Stimulated activated naive B cell treated with anti-CD40 and anti-IgM and Interleukin-4, amounts not matched to agents 10 μg/mL and 1 μg/mL and 100 μg/mL, for 72 hours (primary cell): ENCODE measurements around the gene BMP7.

ENCODE experiments used
- ATAC-seq, 2 donors: fragments of 150-1000 bp; cut with Tn5 transposase; replicated peaks; 2 replicates each; pipeline ENCODE4 v1.10.0; 2021; ENCODE audit warnings: moderate library complexity in 1 of 2
- DNase-seq: peaks from one replicate; pipeline ENCODE4 v3.0.0; 2021
- H3K27ac Mint-ChIP-seq: one replicate; pipeline ENCODE4 v1.8.0; 2022; ENCODE audit warnings: mild to moderate bottlenecking, mixed read lengths
- H3K27me3 Mint-ChIP-seq, 2 donors: one replicate each; pipeline ENCODE4 v1.8.0; 2022; ENCODE audit warnings: mixed read lengths in 2 of 2
- H3K36me3 Mint-ChIP-seq, 2 donors: one replicate each; pipeline ENCODE4 v1.8.0; 2022; ENCODE audit warnings: mixed read lengths in 2 of 2, mild to moderate bottlenecking in 1 of 2
- H3K4me1 Mint-ChIP-seq, 2 donors: one replicate each; pipeline ENCODE4 v1.8.0; 2022; ENCODE audit warnings: mixed read lengths in 2 of 2, mild to moderate bottlenecking in 1 of 2
- H3K4me3 Mint-ChIP-seq, 2 donors: one replicate each; pipeline ENCODE4 v1.8.0; 2022; ENCODE audit warnings: mild to moderate bottlenecking in 2 of 2, mixed read lengths in 2 of 2, moderate library complexity in 1 of 2
- H3K9me3 Mint-ChIP-seq, 2 donors: one replicate each; pipeline ENCODE4 v1.8.0; 2022; ENCODE audit warnings: mixed read lengths in 2 of 2, mild to moderate bottlenecking in 1 of 2

Gene BMP7

GRCh38 chr20:57256205-57256604 lies 10.2 kb downstream of the BMP7 start:
- no peak for ATAC-seq
- Mint-ChIP-seq H3K4me3 (no peak overlapping the region), H3K27ac (no peak overlapping the region), H3K27me3 (peaks cover 59 to 62% of the 10 kb centered on the region in 2 donors), H3K36me3 (no peaks in the 10 kb centered on the region), H3K9me3 (no peaks in the 10 kb centered on the region), H3K4me1 (peaks cover 0 to 2% of the 10 kb centered on the region in 2 donors)
- DNase-seq = no peak

- Mint-ChIP-seq H3K27ac (no peak overlapping the region), H3K4me1 (peaks cover 6 to 9% of the 10 kb centered on the region in 2 donors), H3K36me3 (no peaks in the 10 kb centered on the region), H3K27me3 (peaks cover 51 to 62% of the 10 kb centered on the region in 2 donors), H3K9me3 (no peaks in the 10 kb centered on the region), H3K4me3 (no peak overlapping the region)
- DNase-seq (no peak), ATAC-seq (no peak)
Measured at GRCh38 chr20:57255183-57255582, 11.3 kb downstream of the BMP7 start.

- H3K4me1 Mint-ChIP-seq = peaks cover 4 to 9% of the 10 kb centered on the region in 2 donors
- H3K27me3 Mint-ChIP-seq = peaks cover 47 to 61% of the 10 kb centered on the region in 2 donors
- peaks cover 5 to 8% of the 10 kb centered on the region in 2 donors for H3K9me3 Mint-ChIP-seq
- peaks cover 0 to 3% of the 10 kb centered on the region in 2 donors for H3K36me3 Mint-ChIP-seq
- no peak overlapping the region for H3K27ac Mint-ChIP-seq
- no peak for ATAC-seq
- no peak overlapping the region for H3K4me3 Mint-ChIP-seq
- DNase-seq = no peak
Measured at GRCh38 chr20:57252559-57253162, 13.8 kb downstream of the BMP7 start.

- DNase-seq = no peak
- no peak overlapping the region for H3K27ac Mint-ChIP-seq
- peaks cover 4 to 9% of the 10 kb centered on the region in 2 donors for H3K4me1 Mint-ChIP-seq
- H3K27me3 Mint-ChIP-seq = peaks cover 49 to 57% of the 10 kb centered on the region in 2 donors
- peaks cover 0 to 3% of the 10 kb centered on the region in 2 donors for H3K36me3 Mint-ChIP-seq
- peaks cover 5 to 8% of the 10 kb centered on the region in 2 donors for H3K9me3 Mint-ChIP-seq
- H3K4me3 Mint-ChIP-seq = no peak overlapping the region
- no peak for ATAC-seq
Measured at GRCh38 chr20:57251949-57252348, 14.5 kb downstream of the BMP7 start.

GRCh38 chr20:57251344-57251743 lies 15.1 kb downstream of the BMP7 start:
- H3K4me3 Mint-ChIP-seq = no peak overlapping the region

GRCh38 chr20:57250607-57251343 lies 15.7 kb downstream of the BMP7 start:
- H3K4me1 Mint-ChIP-seq = peaks cover 4 to 9% of the 10 kb centered on the region in 2 donors
- peaks cover 47 to 52% of the 10 kb centered on the region in 2 donors for H3K27me3 Mint-ChIP-seq
- peaks cover 0 to 3% of the 10 kb centered on the region in 2 donors for H3K36me3 Mint-ChIP-seq
- peak in 1 of 2 donors; percentile 36 for ATAC-seq
- peaks cover 5 to 8% of the 10 kb centered on the region in 2 donors for H3K9me3 Mint-ChIP-seq
- H3K4me3 Mint-ChIP-seq = no peak overlapping the region
- DNase-seq = no peak
- no peak overlapping the region for H3K27ac Mint-ChIP-seq

More at GRCh38 chr20:57251344-57251743, 15.1 kb downstream of the BMP7 start:
- Mint-ChIP-seq H3K36me3 (peaks cover 0 to 3% of the 10 kb centered on the region in 2 donors), H3K4me1 (peaks cover 4 to 9% of the 10 kb centered on the region in 2 donors), H3K9me3 (peaks cover 5 to 8% of the 10 kb centered on the region in 2 donors), H3K27me3 (peaks cover 47 to 54% of the 10 kb centered on the region in 2 donors), H3K27ac (no peak overlapping the region)
- DNase-seq (no peak), ATAC-seq (peak in 1 of 2 donors; percentile 31)

- peaks cover 5 to 8% of the 10 kb centered on the region in 2 donors for H3K9me3 Mint-ChIP-seq
- peaks cover 41 to 42% of the 10 kb centered on the region in 2 donors for H3K27me3 Mint-ChIP-seq
- no peak overlapping the region for H3K4me3 Mint-ChIP-seq
- ATAC-seq (no peak), DNase-seq (no peak)
- H3K36me3 Mint-ChIP-seq = peaks cover 0 to 3% of the 10 kb centered on the region in 2 donors
- peaks cover 4 to 9% of the 10 kb centered on the region in 2 donors for H3K4me1 Mint-ChIP-seq
- no peak overlapping the region for H3K27ac Mint-ChIP-seq
Measured at GRCh38 chr20:57249772-57250171, 16.7 kb downstream of the BMP7 start.

- H3K4me3 Mint-ChIP-seq = no peak overlapping the region
- peaks cover 0 to 3% of the 10 kb centered on the region in 2 donors for H3K36me3 Mint-ChIP-seq
- DNase-seq (no peak), ATAC-seq (no peak)
- H3K27ac Mint-ChIP-seq = no peak overlapping the region
- peaks cover 5 to 8% of the 10 kb centered on the region in 2 donors for H3K9me3 Mint-ChIP-seq
- peaks cover 4 to 9% of the 10 kb centered on the region in 2 donors for H3K4me1 Mint-ChIP-seq
- H3K27me3 Mint-ChIP-seq = peaks cover 39 to 41% of the 10 kb centered on the region in 2 donors
Measured at GRCh38 chr20:57249073-57249472, 17.4 kb downstream of the BMP7 start.

GRCh38 chr20:57248132-57248797 lies 18.2 kb downstream of the BMP7 start:
- DNase-seq = no peak
- Mint-ChIP-seq H3K36me3 (peaks cover 0 to 3% of the 10 kb centered on the region in 2 donors), H3K4me1 (peaks cover 4 to 9% of the 10 kb centered on the region in 2 donors), H3K27me3 (peaks cover 37 to 40% of the 10 kb centered on the region in 2 donors), H3K9me3 (peaks cover 5 to 8% of the 10 kb centered on the region in 2 donors), H3K4me3 (no peak overlapping the region), H3K27ac (no peak overlapping the region)
- no peak for ATAC-seq

- DNase-seq = no peak
- H3K27ac Mint-ChIP-seq = no peak overlapping the region
Measured at GRCh38 chr20:57247292-57247965, 19.0 kb downstream of the BMP7 start.

GRCh38 chr20:57245997-57246396 lies 20.4 kb downstream of the BMP7 start:
- Mint-ChIP-seq H3K27ac (no peak overlapping the region), H3K27me3 (peaks cover 25 to 38% of the 10 kb centered on the region in 2 donors), H3K4me3 (no peak overlapping the region), H3K36me3 (peaks cover 0 to 3% of the 10 kb centered on the region in 2 donors), H3K4me1 (peaks cover 3 to 7% of the 10 kb centered on the region in 2 donors), H3K9me3 (peaks cover 5 to 8% of the 10 kb centered on the region in 2 donors)
- ATAC-seq (no peak), DNase-seq (no peak)

More at GRCh38 chr20:57247292-57247965, 19.0 kb downstream of the BMP7 start:
- peaks cover 5 to 8% of the 10 kb centered on the region in 2 donors for H3K9me3 Mint-ChIP-seq
- ATAC-seq = no peak
- H3K27me3 Mint-ChIP-seq = peaks cover 29 to 40% of the 10 kb centered on the region in 2 donors
- peaks cover 4 to 9% of the 10 kb centered on the region in 2 donors for H3K4me1 Mint-ChIP-seq
- no peak overlapping the region for H3K4me3 Mint-ChIP-seq
- H3K36me3 Mint-ChIP-seq = peaks cover 0 to 3% of the 10 kb centered on the region in 2 donors

- peaks cover 25 to 33% of the 10 kb centered on the region in 2 donors for H3K27me3 Mint-ChIP-seq
- no peak for ATAC-seq
- peaks cover 8 to 14% of the 10 kb centered on the region in 2 donors for H3K9me3 Mint-ChIP-seq
Measured at GRCh38 chr20:57244627-57245214, 21.7 kb downstream of the BMP7 start.

GRCh38 chr20:57244221-57244585 lies 22.2 kb downstream of the BMP7 start:
- peaks cover 25 to 33% of the 10 kb centered on the region in 2 donors for H3K27me3 Mint-ChIP-seq
- DNase-seq (no peak), ATAC-seq (no peak)
- H3K4me1 Mint-ChIP-seq = no peaks in the 10 kb centered on the region
- peaks cover 0 to 3% of the 10 kb centered on the region in 2 donors for H3K36me3 Mint-ChIP-seq
- H3K9me3 Mint-ChIP-seq = peaks cover 13 to 17% of the 10 kb centered on the region in 2 donors
- no peak overlapping the region for H3K4me3 Mint-ChIP-seq
- no peak overlapping the region for H3K27ac Mint-ChIP-seq

More at GRCh38 chr20:57244627-57245214, 21.7 kb downstream of the BMP7 start:
- no peak overlapping the region for H3K4me3 Mint-ChIP-seq
- H3K4me1 Mint-ChIP-seq = no peaks in the 10 kb centered on the region
- no peak overlapping the region for H3K27ac Mint-ChIP-seq
- DNase-seq = no peak
- peaks cover 0 to 3% of the 10 kb centered on the region in 2 donors for H3K36me3 Mint-ChIP-seq
